Muscle of leg (tissue), 11 donors: Measurements from ENCODE around the gene GATA1. TPM values are rescaled to one million over a fixed set of nuclear protein-coding genes. Genes with fewer than 3 reads are reported as not detected.

ENCODE experiments used
- DNase-seq: peaks from one replicate; pipeline ENCODE4 v3.0.0; 2013
- H3K27ac ChIP-seq: one replicate; pipeline ENCODE4 v1.5.1; 2013; ENCODE audit warnings: mild to moderate bottlenecking, low read length, control low read depth
- H3K27me3 ChIP-seq: one replicate; pipeline ENCODE4 v1.6.1; 2013; ENCODE audit warnings: low read length; ENCODE audit not compliant: control insufficient read depth, insufficient read depth
- H3K36me3 ChIP-seq: one replicate; pipeline ENCODE4 v1.6.1; 2013; ENCODE audit warnings: low read length; ENCODE audit not compliant: control insufficient read depth, insufficient read depth
- H3K4me1 ChIP-seq: one replicate; pipeline ENCODE4 v1.6.1; 2013; ENCODE audit warnings: low read length; ENCODE audit not compliant: control insufficient read depth, insufficient read depth
- H3K4me3 ChIP-seq: one replicate; pipeline ENCODE4 v1.5.1; 2013; ENCODE audit warnings: low read length, control low read depth
- H3K9me3 ChIP-seq: replicated peaks from 2 replicates; pipeline ENCODE4 v1.6.1; 2013; ENCODE audit warnings: low read depth, low read length; ENCODE audit not compliant: control insufficient read depth
- WGBS: methylation state at CpG from one replicate; pipeline ENCODE4 v1.1.5; 2013; ENCODE audit warnings: missing lambda C conversion rate; ENCODE audit not compliant: insufficient coverage; 5-methylcytosine and 5-hydroxymethylcytosine counted together
- polyA plus RNA-seq, 8 donors: library from polyadenylated mRNA; unstranded; fragments of 120-200 nt; gene quantifications; one replicate each; pipeline versions ENCODE4 v1.2.1 to v1.2.3, GENCODE V29; 2013; ENCODE audit warnings: inconsistent platforms in 1 of 8, low replicate concordance in 1 of 8; ENCODE audit not compliant: insufficient read length in 8 of 8, insufficient read depth in 1 of 8
- total RNA-seq: library from RNA; stranded (reverse); fragments of 120-200 nt; gene quantifications from one replicate; pipeline ENCODE4 v1.2.4, GENCODE V29; 2013

The GATA1 gene
- total and polyA plus RNA-seq, 9 donors: 0.22 to 0.98 (median 0.57) TPM

DNA sequence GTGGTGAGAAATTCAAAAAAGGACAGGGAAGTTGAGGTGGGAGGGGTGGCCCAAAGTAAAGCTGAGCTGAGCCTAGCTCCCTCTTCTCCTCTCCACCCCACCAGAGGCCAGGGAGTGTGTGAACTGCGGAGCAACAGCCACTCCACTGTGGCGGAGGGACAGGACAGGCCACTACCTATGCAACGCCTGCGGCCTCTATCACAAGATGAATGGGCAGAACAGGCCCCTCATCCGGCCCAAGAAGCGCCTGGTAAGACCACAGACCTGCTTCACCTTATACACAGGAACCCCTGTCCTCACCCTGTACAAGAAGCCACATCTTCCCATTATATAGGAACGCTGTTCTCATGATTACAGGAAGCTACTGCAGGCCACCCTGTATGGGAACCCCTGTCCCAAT is 5.8 kb downstream of the GATA1 start:
- WGBS: 65% methylated on average over 7 of the region's 7 CpGs
- H3K36me3 ChIP-seq: no peaks in the 10 kb centered on the region

DNA sequence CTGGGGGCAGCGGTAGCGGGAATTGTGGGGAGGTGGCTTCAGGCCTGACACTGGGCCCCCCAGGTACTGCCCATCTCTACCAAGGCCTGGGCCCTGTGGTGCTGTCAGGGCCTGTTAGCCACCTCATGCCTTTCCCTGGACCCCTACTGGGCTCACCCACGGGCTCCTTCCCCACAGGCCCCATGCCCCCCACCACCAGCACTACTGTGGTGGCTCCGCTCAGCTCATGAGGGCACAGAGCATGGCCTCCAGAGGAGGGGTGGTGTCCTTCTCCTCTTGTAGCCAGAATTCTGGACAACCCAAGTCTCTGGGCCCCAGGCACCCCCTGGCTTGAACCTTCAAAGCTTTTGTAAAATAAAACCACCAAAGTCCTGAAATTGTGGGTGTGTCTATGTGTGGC is 7.5 kb downstream of the GATA1 start:
- no peaks in the 10 kb centered on the region for H3K4me1 ChIP-seq
- 100% methylated on average over 1 of the region's 4 CpGs for WGBS
- H3K36me3 ChIP-seq: no peaks in the 10 kb centered on the region
- no peak overlapping the region for H3K4me3 ChIP-seq
- no peak overlapping the region for H3K27ac ChIP-seq
- H3K27me3 ChIP-seq: peaks cover 6% of the 10 kb centered on the region
- no peak for DNase-seq
- no peaks in the 10 kb centered on the region for H3K9me3 ChIP-seq

More for the DNA sequence above, 5.8 kb downstream of the GATA1 start:
- peaks cover 12% of the 10 kb centered on the region for H3K27me3 ChIP-seq
- no peak for DNase-seq
- no peaks in the 10 kb centered on the region for H3K9me3 ChIP-seq
- no peak overlapping the region for H3K4me3 ChIP-seq
- no peak overlapping the region for H3K27ac ChIP-seq
- H3K4me1 ChIP-seq: no peaks in the 10 kb centered on the region

DNA sequence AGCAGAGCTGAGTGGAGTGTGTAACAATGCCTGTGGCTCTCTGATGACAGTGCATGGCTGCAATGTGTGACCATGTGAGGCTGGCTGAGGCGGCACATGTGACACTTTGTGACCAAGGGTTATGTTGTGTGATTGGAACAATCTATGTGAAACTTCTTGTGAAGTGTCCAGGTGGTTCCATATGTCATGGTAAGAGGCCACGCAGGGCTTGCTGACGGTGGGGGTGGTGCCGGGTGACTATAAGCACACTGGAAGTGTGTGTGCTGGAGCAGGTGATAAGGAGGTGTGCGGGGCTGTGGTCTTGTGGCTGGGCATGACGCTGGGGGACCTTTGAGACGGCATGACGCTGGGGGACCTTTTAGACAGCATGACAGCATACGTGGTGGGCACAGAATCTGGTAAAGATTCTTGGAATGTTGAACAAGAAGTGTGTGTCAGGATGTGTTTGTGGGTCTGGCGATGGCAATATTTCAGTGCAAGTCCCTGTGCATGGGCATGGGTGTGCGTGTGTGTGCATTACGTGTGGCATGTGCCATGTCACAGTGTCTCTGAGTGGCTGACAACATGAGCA is 8.0 kb downstream of the GATA1 start:
- WGBS: 73% methylated on average over 12 of the region's 12 CpGs
- Histone ChIP-seq H3K4me3 (no peak overlapping the region), H3K4me1 (no peaks in the 10 kb centered on the region), H3K27me3 (peaks cover 6% of the 10 kb centered on the region), H3K9me3 (no peaks in the 10 kb centered on the region), H3K36me3 (no peaks in the 10 kb centered on the region), H3K27ac (no peak overlapping the region)
- DNase-seq: no peak

DNA sequence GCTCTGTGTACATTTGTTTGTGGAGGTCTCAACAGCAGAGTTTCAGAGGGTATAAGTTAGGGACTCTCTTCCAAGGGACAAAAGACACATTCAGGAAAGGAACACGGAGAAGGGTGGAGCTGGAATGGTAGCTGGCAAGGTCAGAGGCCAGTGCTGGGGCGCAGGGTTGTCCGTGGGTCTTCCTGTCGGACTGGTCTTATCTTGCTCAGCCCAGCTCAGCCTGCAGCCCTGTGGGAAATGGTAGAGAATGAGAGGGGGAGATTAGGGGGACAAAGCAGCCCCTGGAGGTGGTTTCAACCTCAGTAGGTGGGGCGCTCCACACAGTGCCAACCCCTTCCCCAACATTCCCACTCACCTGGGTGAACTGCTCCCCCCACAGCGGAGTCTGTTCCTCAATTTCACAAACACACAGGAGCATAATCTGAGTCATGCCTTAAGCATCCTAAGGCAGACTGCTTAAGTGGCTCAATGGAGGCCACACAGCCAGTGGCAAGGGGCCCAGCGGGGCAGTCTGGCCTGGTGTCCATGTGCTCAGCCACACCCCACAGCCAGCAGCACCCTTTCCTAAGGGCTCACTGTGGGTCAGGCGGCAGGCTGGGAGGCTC is 8.6 kb downstream of the GATA1 start:
- no peak for DNase-seq
- Histone ChIP-seq H3K27me3 (peaks cover 6% of the 10 kb centered on the region), H3K27ac (no peak overlapping the region), H3K9me3 (no peaks in the 10 kb centered on the region), H3K36me3 (no peaks in the 10 kb centered on the region), H3K4me3 (no peak overlapping the region), H3K4me1 (no peaks in the 10 kb centered on the region)
- WGBS: 55% methylated on average over 4 of the region's 8 CpGs

DNA sequence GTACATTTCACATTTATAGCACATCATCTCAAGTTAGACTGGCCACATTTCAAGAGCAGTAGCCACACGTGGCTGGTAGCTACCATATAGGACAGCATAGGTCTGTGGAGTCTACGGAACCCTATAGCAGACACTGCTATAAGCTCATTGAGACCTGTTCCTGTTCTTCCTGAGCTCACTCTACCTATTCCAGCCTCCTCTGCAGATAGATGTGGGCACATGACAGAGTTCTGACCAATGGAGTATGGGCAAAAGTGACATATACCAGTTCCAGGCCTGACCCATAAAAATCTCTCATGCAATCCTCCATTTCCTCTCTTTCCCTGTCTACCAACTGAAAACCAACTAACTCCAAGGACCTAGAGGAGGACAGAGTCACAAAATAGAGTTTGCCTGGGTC is 11.9 kb downstream of the GATA1 start:
- H3K27me3 ChIP-seq: peaks cover 4% of the 10 kb centered on the region
- peaks cover 11% of the 10 kb centered on the region for H3K4me1 ChIP-seq
- H3K36me3 ChIP-seq: peaks cover 5% of the 10 kb centered on the region
- H3K9me3 ChIP-seq: no peaks in the 10 kb centered on the region
- H3K4me3 ChIP-seq: no peak overlapping the region
- no peak overlapping the region for H3K27ac ChIP-seq
- WGBS: 71% methylated on average over 1 of the region's 2 CpGs
- no peak for DNase-seq

DNA sequence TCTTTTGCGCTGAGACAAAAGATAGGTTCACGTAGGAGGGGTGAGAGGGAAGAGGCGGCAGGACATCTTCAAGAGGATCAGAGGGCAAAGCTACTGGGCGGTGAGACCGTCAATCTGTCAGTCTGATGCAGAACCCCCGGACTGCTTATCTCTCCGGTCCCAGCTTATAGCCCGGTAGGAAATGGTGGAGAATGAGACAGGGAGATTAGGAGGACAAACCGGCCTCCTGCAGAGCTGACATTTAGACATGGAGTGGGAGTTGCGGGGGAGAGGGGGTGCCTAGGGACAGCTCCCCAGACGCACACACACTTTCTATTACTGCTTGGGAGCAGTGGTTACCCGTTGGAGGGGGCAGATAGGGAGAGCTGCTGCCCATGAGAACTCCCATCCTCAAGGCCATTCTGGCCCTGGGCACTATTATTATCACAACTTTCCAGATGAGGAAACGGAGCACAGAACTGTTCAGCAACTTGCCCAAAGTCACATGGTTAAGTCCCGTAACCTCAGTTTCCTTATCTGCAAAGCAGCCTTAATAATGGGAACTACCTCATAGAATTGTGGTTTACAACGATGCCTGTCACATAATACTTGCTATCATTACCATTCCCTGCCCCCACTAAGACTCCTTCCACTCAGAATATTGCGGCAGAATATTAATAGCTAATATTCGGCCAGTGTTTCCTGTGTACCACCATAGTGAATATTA is 14.3 kb downstream of the GATA1 start:
- Histone ChIP-seq H3K27me3 (peaks cover 2% of the 10 kb centered on the region), H3K4me3 (peak overlapping the region; percentile 61), H3K9me3 (no peaks in the 10 kb centered on the region), H3K4me1 (peaks cover 11% of the 10 kb centered on the region), H3K36me3 (peaks cover 17% of the 10 kb centered on the region), H3K27ac (peak overlapping the region; percentile 96)
- WGBS: 50% methylated on average over 12 of the region's 17 CpGs
- DNase-seq: no peak

DNA sequence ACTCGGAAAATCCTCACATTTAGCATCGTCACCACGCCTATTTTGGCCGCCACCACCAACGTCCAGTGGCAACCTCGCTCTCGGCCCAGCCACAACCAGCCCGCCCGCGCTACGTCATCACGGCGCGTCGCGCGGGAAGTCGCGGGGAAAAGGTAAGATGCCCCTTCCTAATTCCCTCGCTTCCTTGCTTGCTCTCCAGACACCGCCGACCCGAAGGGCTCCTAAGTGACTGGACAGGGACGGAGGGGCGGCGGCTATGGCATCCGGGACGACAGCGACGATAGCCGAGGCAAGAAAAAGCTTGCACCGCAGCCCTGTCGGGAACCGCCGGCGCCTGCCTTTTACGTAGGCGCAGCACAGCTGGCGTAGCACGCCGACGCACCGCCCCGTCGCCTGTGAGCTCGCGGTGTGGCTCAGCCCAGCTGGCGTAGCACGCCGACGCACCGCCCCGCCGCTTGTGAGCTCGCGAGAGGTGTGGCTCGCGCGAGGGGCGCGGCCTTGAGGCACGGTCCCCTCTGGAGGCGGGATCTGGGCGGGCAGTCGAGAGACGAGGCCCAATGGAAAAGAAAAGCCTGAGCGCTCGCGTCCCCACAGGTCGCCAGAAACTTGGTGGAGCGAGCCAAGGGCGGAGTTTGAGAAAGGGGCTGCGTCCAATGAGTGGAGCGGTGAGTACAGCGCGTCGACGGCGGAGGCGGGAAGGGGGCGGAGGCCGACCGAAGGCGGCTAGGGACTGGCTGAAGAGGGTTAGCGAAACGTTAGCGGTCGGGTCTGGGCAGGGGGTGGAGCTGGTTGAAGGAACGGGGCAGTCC is 15.1 kb downstream of the GATA1 start, which contains the start of gene HDAC6:
HDAC6 (plus strand) TSS at position 788 of the 809 bp plus-strand sequence. CDS start 626 bp downstream, outside the sequence.
- 35% methylated on average over 83 of the region's 89 CpGs for WGBS
- H3K36me3 ChIP-seq: peaks cover 21% of the 10 kb centered on the region
- peaks cover 11% of the 10 kb centered on the region for H3K4me1 ChIP-seq
- H3K9me3 ChIP-seq: no peaks in the 10 kb centered on the region
- peak; percentile 99 for DNase-seq
- H3K4me3 ChIP-seq: peak within 1 kb of the TSS; percentile 74
- peaks cover 2% of the 10 kb centered on the region for H3K27me3 ChIP-seq
- peak within 1 kb of the TSS; percentile 100 for H3K27ac ChIP-seq

DNA sequence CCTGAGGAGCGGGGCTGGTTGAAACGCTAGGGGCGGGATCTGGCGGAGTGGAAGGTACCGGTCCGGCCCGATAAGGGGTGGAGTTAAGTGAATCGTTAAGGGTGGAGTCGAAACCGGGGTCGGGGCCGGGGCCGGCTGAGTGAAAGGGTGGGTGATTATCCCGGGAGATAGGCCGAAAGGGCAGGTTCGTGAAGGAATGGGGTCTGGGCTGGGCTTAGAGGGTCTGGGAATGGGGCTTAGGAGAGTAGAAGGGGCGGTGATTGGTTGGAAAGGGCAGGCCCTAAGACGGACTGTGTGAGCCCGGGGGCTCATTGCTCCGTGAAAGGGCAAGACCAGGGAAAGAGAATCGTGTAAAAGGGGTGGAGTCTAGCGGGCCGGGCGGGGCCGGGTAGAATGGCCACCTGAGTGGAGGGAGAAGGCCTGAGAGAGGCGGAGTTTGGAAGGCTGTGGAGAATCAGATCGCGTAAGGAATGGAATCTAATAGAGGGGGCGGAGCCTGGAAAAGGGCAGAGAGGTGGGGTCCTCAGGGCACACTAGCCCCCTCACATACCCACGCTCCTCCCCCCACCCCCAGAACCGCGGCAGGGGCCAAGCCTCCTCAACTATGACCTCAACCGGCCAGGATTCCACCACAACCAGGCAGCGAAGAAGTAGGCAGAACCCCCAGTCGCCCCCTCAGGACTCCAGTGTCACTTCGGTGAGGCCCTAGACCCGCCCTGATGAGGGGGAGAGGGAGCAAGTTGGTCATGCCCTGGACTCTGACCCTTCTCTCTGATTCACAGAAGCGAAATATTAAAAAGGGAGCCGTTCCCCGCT is 15.9 kb downstream of the GATA1 start:
- H3K27ac ChIP-seq: peak overlapping the region; percentile 100
- DNase-seq: peak; percentile 92
- WGBS: 42% methylated on average over 28 of the region's 40 CpGs
- peaks cover 11% of the 10 kb centered on the region for H3K4me1 ChIP-seq
- H3K36me3 ChIP-seq: peaks cover 21% of the 10 kb centered on the region
- peaks cover 1% of the 10 kb centered on the region for H3K27me3 ChIP-seq
- no peaks in the 10 kb centered on the region for H3K9me3 ChIP-seq
- H3K4me3 ChIP-seq: peak overlapping the region; percentile 74

DNA sequence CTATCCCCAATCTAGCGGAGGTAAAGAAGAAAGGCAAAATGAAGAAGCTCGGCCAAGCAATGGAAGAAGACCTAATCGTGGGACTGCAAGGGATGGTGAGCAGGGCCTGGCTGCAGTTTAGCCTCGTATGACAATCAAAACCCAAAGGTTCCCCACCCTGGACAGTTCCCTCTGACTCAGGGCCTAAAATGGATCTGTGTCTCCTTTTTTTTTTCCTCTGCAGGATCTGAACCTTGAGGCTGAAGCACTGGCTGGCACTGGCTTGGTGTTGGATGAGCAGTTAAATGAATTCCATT is 16.5 kb downstream of the GATA1 start:
- WGBS: 52% methylated on average over 4 of the region's 4 CpGs
- peaks cover 21% of the 10 kb centered on the region for H3K36me3 ChIP-seq
- H3K4me1 ChIP-seq: peaks cover 11% of the 10 kb centered on the region
- H3K27ac ChIP-seq: peak overlapping the region; percentile 100
- H3K27me3 ChIP-seq: no peaks in the 10 kb centered on the region
- no peaks in the 10 kb centered on the region for H3K9me3 ChIP-seq
- peak overlapping the region; percentile 74 for H3K4me3 ChIP-seq
- peak; percentile 10 for DNase-seq
